Keratinocyte (primary cell): ENCODE results near the gene MIPOL1. TPM values are rescaled to one million over a fixed set of nuclear protein-coding genes. Genes with fewer than 3 reads are reported as not detected.

Experiments
- DNase-seq: peaks from one replicate; pipeline ENCODE4 v3.0.0-alpha.2; 2011; ENCODE audit warnings: low read depth, missing footprints, low spot score
- FAIRE-seq: peaks from 2 replicates; lab custom pipeline; 2011; peaks lifted over from hg19 to GRCh38; lab: Jason Lieb, UNC
- H2AFZ ChIP-seq: 2 replicates; pipeline ENCODE4 v1.6.0; 2012; ENCODE audit warnings: low read length, control low read depth, inconsistent platforms; ENCODE audit not compliant: control insufficient read depth
- H3K27ac ChIP-seq: 2 replicates; pipeline ENCODE4 v1.5.1; 2011; ENCODE audit warnings: low read length; ENCODE audit not compliant: control insufficient read depth, insufficient read depth
- H3K27me3 ChIP-seq: 3 replicates; pipeline ENCODE4 v1.6.0; 2011; ENCODE audit warnings: low read length; ENCODE audit not compliant: control insufficient read depth, insufficient read depth; ENCODE audit errors: extremely low read depth
- H3K36me3 ChIP-seq, 2 experiments: 2 replicates in 1 of 2; 3 replicates in 1 of 2; pipeline ENCODE4 v1.5.1; 2011; ENCODE audit warnings: low read length in 2 of 2, mild to moderate bottlenecking in 1 of 2; ENCODE audit not compliant: control insufficient read depth in 2 of 2, insufficient read depth in 2 of 2; ENCODE audit errors: extremely low read depth in 1 of 2
- H3K4me1 ChIP-seq: 3 replicates; pipeline ENCODE4 v1.5.1; 2011; ENCODE audit warnings: low read length; ENCODE audit not compliant: control insufficient read depth, insufficient read depth; ENCODE audit errors: extremely low read depth
- H3K4me2 ChIP-seq: 3 replicates; pipeline ENCODE4 v1.6.0; 2011; ENCODE audit warnings: low read depth, low read length; ENCODE audit not compliant: control insufficient read depth, insufficient read depth; ENCODE audit errors: extremely low read depth
- H3K4me3 ChIP-seq, 3 experiments: fragments of 200-600 bp in 1 of 3; sonication (generic) in 1 of 3; 2 replicates in 2 of 3; 3 replicates in 1 of 3; pipeline ENCODE4 v1.5.1; 2011 to 2016; ENCODE audit warnings: low read length in 3 of 3, mild to moderate bottlenecking in 3 of 3, control low read depth in 2 of 3, inconsistent platforms in 1 of 3, low read depth in 1 of 3, mixed read lengths in 1 of 3, mixed run types in 1 of 3, moderate library complexity in 1 of 3; ENCODE audit not compliant: control insufficient read depth in 2 of 3, insufficient read depth in 2 of 3; ENCODE audit errors: extremely low read depth in 1 of 3
- H3K79me2 ChIP-seq: 2 replicates; pipeline ENCODE4 v1.6.0; 2012; ENCODE audit warnings: low read length; ENCODE audit not compliant: control insufficient read depth, insufficient read depth
- H3K9ac ChIP-seq: 3 replicates; pipeline ENCODE4 v1.6.0; 2011; ENCODE audit warnings: low read length; ENCODE audit not compliant: control insufficient read depth, insufficient read depth; ENCODE audit errors: extremely low read depth
- H3K9me1 ChIP-seq: 3 replicates; pipeline ENCODE4 v1.6.0; 2011; ENCODE audit warnings: low read length; ENCODE audit not compliant: control insufficient read depth, insufficient read depth; ENCODE audit errors: extremely low read depth
- H3K9me3 ChIP-seq: 2 replicates; pipeline ENCODE4 v1.5.1; 2012; ENCODE audit warnings: low read depth, low read length; ENCODE audit not compliant: control insufficient read depth
- H4K20me1 ChIP-seq: 3 replicates; pipeline ENCODE4 v1.6.0; 2011; ENCODE audit warnings: low read length; ENCODE audit not compliant: control insufficient read depth, insufficient read depth; ENCODE audit errors: extremely low read depth
- EZH2 ChIP-seq: IDR thresholded peaks from one replicate; pipeline ENCODE4 v1.6.1; 2012; ENCODE audit warnings: inconsistent platforms, mild to moderate bottlenecking, low read length, moderate library complexity
- dilution Hi-C: fragments of 300-500 bp; cut with MboI; formaldehyde crosslinking; loops from one replicate; pipeline ENCODE4 v1.7.0; 2020; ENCODE audit warnings: low sequenced_read_pairs; ENCODE audit not compliant: extremely low pct_ligation_motif_present
- polyA plus RNA-seq, 5 experiments: library from polyadenylated mRNA; depleted of rRNA in 3 of 5; stranded (reverse) in 3 of 5; stranded (forward) in 1 of 5; unstranded in 1 of 5; fragments of >200 nt; gene quantifications; 1 replicate in 1 of 5; 2 replicates in 3 of 5; 3 replicates in 1 of 5; pipeline versions ENCODE4 v1.2.1 to v1.2.3, GENCODE V29; 2011 to 2012; ENCODE audit warnings: missing spikeins in 2 of 5, low read depth in 1 of 5, low replicate concordance in 1 of 5
- TF ChIP-seq, protein P1 (sequence below), 3 experiments: IDR thresholded peaks in 1 of 3; conservative IDR thresholded peaks in 1 of 3; optimal IDR thresholded peaks in 1 of 3; 2 replicates in 2 of 3; 3 replicates in 1 of 3; pipeline versions ENCODE3 to v1.5.1; 2011; ENCODE audit warnings: low read length in 3 of 3, mild to moderate bottlenecking in 3 of 3, moderate library complexity in 2 of 3, control low read depth in 1 of 3, inconsistent platforms in 1 of 3; ENCODE audit not compliant: insufficient read depth in 2 of 3; ENCODE audit errors: extremely low read depth in 1 of 3

The MIPOL1 gene
- polyA plus RNA-seq, 1 donor (not counting 4 experiments of a cell fraction or from before 2014, with no cell fraction given), result 10.9 TPM

DNA sequence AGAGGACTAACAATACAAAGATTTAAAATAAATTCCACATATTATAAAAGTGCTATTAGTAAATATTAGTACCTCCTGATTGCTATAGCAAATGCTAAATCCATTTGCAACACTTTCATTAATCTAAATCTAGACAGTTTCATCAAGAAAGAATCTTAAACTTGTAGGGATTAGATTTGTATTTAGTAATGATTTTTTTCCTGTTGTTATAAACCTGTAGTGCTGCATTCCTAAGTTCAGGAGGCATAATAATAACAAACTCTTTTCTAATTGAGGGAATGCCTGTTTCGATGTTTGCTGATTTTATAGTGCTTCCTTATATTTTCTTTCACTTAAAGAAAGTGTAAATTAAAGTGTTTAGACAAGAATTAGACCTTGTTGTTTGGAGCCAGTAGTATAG is 231.2 kb downstream of the MIPOL1 start:
- DNase-seq, result no peak
- no peak for FAIRE-seq
- H2AFZ ChIP-seq, result no peak overlapping the region
- dilution Hi-C loops, result no loop called here
- peak overlapping the region; percentile 20 for H3K4me2 ChIP-seq
- H3K9me1 ChIP-seq, result no peaks in the 10 kb centered on the region
- H3K27ac ChIP-seq, result no peak overlapping the region
- H4K20me1 ChIP-seq, result no peaks in the 10 kb centered on the region
- H3K4me1 ChIP-seq, result peaks cover 3% of the 10 kb centered on the region
- H3K9ac ChIP-seq, result no peak overlapping the region
- TF ChIP-seq, protein P1, sequence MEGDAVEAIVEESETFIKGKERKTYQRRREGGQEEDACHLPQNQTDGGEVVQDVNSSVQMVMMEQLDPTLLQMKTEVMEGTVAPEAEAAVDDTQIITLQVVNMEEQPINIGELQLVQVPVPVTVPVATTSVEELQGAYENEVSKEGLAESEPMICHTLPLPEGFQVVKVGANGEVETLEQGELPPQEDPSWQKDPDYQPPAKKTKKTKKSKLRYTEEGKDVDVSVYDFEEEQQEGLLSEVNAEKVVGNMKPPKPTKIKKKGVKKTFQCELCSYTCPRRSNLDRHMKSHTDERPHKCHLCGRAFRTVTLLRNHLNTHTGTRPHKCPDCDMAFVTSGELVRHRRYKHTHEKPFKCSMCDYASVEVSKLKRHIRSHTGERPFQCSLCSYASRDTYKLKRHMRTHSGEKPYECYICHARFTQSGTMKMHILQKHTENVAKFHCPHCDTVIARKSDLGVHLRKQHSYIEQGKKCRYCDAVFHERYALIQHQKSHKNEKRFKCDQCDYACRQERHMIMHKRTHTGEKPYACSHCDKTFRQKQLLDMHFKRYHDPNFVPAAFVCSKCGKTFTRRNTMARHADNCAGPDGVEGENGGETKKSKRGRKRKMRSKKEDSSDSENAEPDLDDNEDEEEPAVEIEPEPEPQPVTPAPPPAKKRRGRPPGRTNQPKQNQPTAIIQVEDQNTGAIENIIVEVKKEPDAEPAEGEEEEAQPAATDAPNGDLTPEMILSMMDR (optimal IDR thresholded peaks at IDR 0.05 in 1 of 3, IDR thresholded peaks at IDR 0.05 in 1 of 3, conservative IDR thresholded peaks at IDR 0.05 in 1 of 3; ENCODE audit: extremely low read depth in 1 of 3, insufficient read depth in 2 of 3, low read length in 3 of 3), result no peak
- TF ChIP-seq EZH2, result no peak
- H3K79me2 ChIP-seq, result no peaks in the 10 kb centered on the region
- H3K4me3 ChIP-seq, result no peak overlapping the region
- no peaks in the 10 kb centered on the region for H3K27me3 ChIP-seq
- H3K9me3 ChIP-seq, result no peaks in the 10 kb centered on the region
- no peaks in the 10 kb centered on the region for H3K36me3 ChIP-seq

DNA sequence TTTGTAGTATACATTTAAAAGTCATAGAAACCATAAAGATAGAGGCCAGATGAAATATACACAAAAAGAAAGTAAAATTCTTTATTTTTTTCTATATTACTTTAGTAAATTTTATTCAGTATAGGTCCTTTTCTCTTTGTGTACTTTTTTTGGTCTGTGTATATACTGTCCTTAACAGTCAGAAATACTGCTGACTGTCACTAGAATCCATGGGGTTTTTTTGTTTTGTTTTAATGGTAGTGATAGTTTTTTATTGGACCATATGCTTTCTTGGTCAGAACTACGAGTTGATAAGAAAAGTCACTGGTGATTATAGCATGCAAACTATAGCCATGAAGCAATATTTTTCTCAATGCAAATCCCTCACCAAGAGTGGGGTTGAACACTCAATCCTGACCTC is 231.9 kb downstream of the MIPOL1 start:
- Histone ChIP-seq H3K4me1 (peaks cover 3% of the 10 kb centered on the region), H3K27me3 (no peaks in the 10 kb centered on the region), H3K9me3 (no peaks in the 10 kb centered on the region), H3K4me2 (no peak overlapping the region), H2AFZ (no peak overlapping the region), H3K79me2 (no peaks in the 10 kb centered on the region), H3K9me1 (no peaks in the 10 kb centered on the region), H4K20me1 (no peaks in the 10 kb centered on the region), H3K27ac (no peak overlapping the region), H3K36me3 (no peaks in the 10 kb centered on the region), H3K9ac (no peak overlapping the region), H3K4me3 (no peak overlapping the region)
- DNase-seq (no peak), FAIRE-seq (no peak)
- dilution Hi-C loops, result no loop called here
- TF ChIP-seq, protein P1 (optimal IDR thresholded peaks at IDR 0.05 in 1 of 3, IDR thresholded peaks at IDR 0.05 in 1 of 3, conservative IDR thresholded peaks at IDR 0.05 in 1 of 3; ENCODE audit: extremely low read depth in 1 of 3, insufficient read depth in 2 of 3, low read length in 3 of 3), result no peak
- no peak for TF ChIP-seq EZH2
